Posterior cingulate gyrus (tissue), 11 donors: ENCODE results near the gene SLC5A1.
"Not testable (repeated sequence)": the region's sequence is repeated elsewhere in the genome, so short reads cannot be mapped to it uniquely, and the experiment has no call there.

ENCODE experiments used
- DNase-seq, 10 donors: peaks; one replicate each; pipeline versions ENCODE4 v3.0.0 to v3.0.0-alpha.2; 2020 to 2021; ENCODE audit warnings: mixed read lengths in 3 of 10
- intact Hi-C: fragments of 100-400 bp; cut with DNase I; formaldehyde crosslinking; loops from one replicate; pipeline ENCODE4 v1.15.1; 2023

Gene SLC5A1

DNA sequence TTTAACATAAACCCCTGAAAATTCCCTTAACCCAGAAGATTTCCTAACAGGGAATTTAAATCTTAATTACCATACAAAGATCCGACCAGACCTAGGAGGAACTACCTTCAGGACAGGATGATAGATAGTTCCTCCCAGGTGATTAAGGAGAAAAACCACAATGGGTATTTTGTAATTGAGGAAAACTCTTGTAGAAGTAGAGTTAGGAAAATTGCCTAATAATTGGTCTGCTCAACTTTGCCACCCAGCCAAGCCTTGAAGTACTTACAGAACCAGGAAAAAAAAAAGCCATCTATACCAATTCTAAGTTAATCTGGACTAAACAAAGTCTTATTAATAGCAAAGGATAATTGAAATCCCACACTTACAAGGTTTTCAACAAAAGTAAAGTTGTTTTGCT lies 95.5 kb downstream of the SLC5A1 start:
- DNase-seq, intact Hi-C loops: not testable (repeated sequence)

- intact Hi-C loops, DNase-seq: not testable (repeated sequence)
These were observed 97.6 kb downstream of the SLC5A1 start for GRCh38 chr22:32140688-32141087.

DNA sequence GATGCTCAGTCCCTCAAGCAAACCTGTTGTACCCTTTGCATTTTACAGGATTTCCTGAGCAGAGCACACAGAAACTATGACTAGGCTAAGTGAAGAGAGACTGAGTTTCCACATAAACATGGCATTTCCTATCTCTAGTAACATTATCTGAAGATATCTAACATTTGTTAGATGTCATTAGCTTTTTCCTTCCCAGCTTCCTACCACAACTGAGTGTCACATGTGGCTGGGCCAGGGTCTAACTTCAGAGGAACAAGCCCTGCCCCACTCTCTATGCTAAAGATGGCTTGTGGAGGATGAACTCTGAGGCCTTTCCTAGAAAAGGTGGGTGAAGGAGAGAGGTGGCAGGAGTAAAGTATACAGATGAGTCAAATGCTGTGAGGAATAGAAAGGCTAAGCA lies 99.5 kb downstream of the SLC5A1 start:
- intact Hi-C loops: no loop called here
- no peak for DNase-seq

- DNase-seq: no peak
- intact Hi-C loops: no loop called here
These were observed 101.6 kb downstream of the SLC5A1 start for GRCh38 chr22:32144496-32145274.

DNA sequence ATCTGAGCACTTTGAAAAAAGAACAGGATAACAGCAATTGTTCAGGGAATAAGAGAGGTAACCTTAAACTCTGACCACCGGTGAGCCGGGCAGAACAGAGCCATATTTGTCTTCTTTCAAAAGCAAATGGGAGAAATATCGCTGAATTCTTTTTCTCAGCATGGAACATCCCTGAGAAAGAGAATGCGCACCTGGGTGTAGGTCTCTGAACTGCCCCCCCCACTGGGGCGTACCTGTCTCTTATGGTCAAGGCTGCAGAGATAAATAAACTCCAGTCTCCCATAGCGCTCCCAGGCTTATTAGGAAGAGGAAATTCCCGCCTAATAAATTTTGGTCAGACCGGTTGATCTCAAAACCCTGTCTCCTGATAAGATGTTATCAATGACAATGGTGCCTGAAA lies 104.1 kb downstream of the SLC5A1 start:
- DNase-seq, intact Hi-C loops: not testable (repeated sequence)

DNA sequence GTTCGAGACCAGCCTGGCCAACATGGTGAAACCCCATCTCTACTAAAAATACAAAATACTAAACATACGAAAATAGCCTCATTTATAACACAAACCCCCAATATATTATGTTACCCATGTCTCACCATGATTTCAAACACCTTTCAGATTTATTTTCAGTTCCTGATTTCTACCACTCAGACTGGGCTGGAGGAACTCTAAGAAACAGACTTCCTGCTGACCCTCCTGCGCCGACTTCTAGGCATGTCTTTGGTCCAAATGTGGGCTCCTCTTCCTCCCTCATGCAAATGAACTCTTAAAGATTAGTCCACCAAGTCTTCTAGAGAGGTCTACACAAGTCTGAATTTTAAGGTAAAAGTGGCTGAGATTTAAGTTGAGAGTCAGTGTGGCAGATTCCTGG lies 105.3 kb downstream of the SLC5A1 start:
- DNase-seq, intact Hi-C loops: not testable (repeated sequence)

DNA sequence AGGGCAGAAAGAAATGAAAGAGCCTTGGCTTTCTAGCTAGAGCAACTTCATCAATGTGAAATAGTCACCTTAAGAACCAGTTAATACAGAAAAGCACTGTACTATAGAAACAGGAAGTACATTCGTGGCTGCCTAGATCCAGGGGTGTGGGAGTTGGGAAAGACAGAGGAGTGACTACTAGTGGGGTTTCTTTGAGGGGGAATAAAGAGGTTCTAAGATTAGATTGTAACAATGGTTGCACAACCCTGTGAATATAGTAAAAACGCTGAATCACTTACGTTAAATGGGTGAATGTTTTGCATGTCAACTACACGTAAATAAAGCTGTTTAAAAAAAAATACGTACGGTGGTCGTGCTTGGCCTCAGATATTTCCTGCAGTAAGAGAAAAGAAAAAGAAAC lies 107.6 kb downstream of the SLC5A1 start:
- intact Hi-C loops, DNase-seq: not testable (repeated sequence)

DNA sequence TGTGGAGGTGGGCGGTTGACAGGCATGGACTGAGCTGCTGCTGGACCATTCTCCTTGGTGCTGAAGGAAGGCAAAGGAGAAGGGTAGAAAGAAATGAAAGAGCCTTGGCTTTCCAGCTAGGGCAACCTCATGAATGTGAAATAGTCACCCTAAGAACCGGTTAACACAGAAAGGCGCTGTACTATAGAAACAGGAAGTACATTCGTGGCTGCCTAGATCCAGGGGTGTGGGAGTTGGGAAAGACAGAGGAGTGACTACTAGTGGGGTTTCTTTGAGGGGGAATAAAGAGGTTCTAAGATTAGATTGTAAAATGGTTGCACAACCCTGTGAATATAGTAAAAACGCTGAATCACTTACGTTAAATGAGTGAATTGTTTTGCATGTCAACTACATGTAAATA lies 108.6 kb downstream of the SLC5A1 start:
- intact Hi-C loops, DNase-seq: not testable (repeated sequence)

GRCh38 chr22:32154727-32155126 lies 111.7 kb downstream of the SLC5A1 start:
- DNase-seq, intact Hi-C loops: not testable (repeated sequence)

DNA sequence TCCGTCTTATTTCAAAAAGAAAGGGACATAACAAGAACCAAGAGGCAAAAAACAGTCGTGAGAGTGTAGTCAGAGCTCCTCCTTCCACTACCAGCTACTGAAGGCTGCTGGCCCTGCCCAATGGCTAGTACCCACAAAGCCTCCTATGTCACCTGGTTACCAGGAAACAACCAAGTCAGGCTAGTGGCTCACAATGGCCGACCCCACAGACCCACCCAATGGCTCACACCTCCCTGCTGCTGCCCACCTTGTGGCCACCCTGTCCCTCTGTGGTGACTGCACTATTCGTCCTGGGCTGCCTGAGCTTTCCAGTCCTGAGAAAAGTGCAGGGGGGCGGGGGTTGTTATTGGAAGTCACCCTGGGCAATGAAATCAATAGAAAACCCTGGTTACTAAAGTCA lies 114.6 kb downstream of the SLC5A1 start:
- DNase-seq, intact Hi-C loops: not testable (repeated sequence)

DNA sequence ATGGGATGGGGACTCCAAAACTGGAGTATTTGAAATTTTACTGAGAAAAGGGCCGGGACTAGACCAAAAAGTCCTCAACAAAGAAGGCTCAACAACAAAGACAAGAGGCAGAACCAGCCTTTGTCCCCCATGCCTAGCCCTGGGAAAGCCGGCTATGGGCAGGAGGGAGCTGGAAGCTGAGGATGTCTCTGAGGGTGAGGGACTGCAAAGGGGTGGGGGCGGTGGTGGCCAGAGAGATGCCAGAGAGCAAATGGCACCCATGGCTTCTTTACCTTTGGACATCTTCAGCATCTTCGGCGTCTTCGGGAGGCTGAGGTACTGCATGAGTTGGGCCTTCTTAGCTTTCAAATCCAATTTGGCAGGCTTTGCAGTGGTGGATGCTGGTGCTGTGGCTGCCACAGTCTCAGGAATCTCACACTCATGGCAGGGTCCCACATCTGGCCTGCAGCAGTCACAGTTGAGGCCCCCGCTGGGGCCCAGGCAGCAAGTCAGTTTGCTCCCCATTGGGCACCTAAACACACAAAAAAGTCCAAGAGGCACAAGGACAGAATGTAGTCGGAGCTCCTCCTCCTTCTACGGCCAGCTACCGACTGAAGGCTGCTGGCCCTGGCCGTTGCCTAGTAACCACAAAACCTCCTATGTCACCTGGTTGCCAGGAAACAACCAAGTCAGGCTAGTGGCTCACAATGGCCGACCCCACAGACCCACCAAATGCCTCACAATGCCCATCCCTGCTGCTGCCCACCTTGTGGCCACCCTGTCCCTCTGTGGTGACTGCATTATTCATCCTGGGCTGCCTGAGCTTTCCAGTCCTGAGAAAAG lies 115.9 kb downstream of the SLC5A1 start, which contains the start of gene C22orf42:
C22orf42 (minus strand) TSS at position 592 of the 822 bp plus-strand sequence; CDS start at position 504, 88 bp downstream.
- intact Hi-C loops: no loop called here
- no peak for DNase-seq

DNA sequence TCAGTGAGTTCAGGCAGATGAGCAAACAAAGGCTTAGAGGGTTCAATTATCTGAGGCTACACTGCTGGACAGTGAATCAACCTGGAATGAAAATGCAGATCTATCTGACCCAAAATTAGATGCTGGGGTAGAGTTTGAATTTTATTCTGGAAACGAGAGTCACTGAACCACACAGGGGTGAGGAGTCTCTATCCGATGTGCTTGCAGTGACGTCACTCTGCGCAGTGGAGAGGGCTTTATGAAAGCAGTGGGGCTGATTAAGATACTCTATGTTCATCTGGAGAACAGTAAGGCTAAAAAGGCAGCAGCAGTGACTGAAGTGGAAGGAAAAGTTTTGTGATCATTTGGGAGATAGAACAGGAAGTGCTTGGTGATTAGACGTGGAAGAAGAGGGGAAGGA lies 117.3 kb downstream of the SLC5A1 start:
- intact Hi-C loops, DNase-seq: not testable (repeated sequence)
